Peyer's patch (tissue), 4 donors: ENCODE results near the gene FKBP11. TPM values are rescaled to one million over a fixed set of nuclear protein-coding genes. Genes with fewer than 3 reads are reported as not detected.

Source experiments
- DNase-seq, 3 donors: peaks; one replicate each; pipeline ENCODE4 v3.0.0-alpha.2; 2017 to 2019
- H3K27ac ChIP-seq, 4 donors: fragments of 200-600 bp; sonication (generic); one replicate each; pipeline ENCODE4 v1.5.1; 2016 to 2019
- H3K27me3 ChIP-seq, 2 donors: fragments of 200-600 bp; sonication (generic); one replicate each; pipeline ENCODE4 v1.5.1; 2019
- H3K36me3 ChIP-seq, 3 donors: fragments of 200-600 bp; sonication (generic); one replicate each; pipeline ENCODE4 v1.5.1; 2016 to 2019
- H3K4me1 ChIP-seq, 4 donors: fragments of 200-600 bp; sonication (generic); one replicate each; pipeline ENCODE4 v1.5.1; 2016 to 2019
- H3K4me3 ChIP-seq, 4 donors: fragments of 200-600 bp; sonication (generic); 1 replicate in 3 of 4; 2 replicates in 1 of 4; pipeline ENCODE4 v1.5.1; 2016 to 2019; ENCODE audit warnings: mild to moderate bottlenecking in 1 of 4
- H3K9me3 ChIP-seq, 4 donors: fragments of 200-600 bp; sonication (generic); one replicate each; pipeline ENCODE4 v1.5.1; 2016 to 2019; ENCODE audit warnings: mild to moderate bottlenecking in 1 of 4
- CTCF ChIP-seq, 6 experiments: fragments of 450-650 bp in 4 of 6; fragments of 200-600 bp in 2 of 6; sonication (generic) in 1 of 6; IDR thresholded peaks; one replicate each; pipeline ENCODE4 v1.5.1; 2017 to 2019; ENCODE audit warnings: antibody characterized with exemption in 6 of 6, mild to moderate bottlenecking in 3 of 6, moderate library complexity in 1 of 6
- POLR2A ChIP-seq, 2 donors: fragments of 450-650 bp; IDR thresholded peaks; one replicate each; pipeline ENCODE4 v1.5.1; 2017; ENCODE audit warnings: antibody characterized with exemption in 2 of 2, mild to moderate bottlenecking in 2 of 2, moderate library complexity in 2 of 2
- total RNA-seq, 4 donors: library from RNA; depleted of rRNA; stranded (reverse); fragments of >200 nt; gene quantifications; one replicate each; pipeline ENCODE4 v1.1.0, GENCODE V29; 2016

The FKBP11 gene
- total RNA-seq, 4 donors from 2014 or later, result 7.5 to 26.9 (median 12.6) TPM

GRCh38 chr12:48889679-48890078 lies 35.6 kb downstream of the FKBP11 start:
- H3K27ac ChIP-seq, result no peak overlapping the region

GRCh38 chr12:48883305-48884161 lies 41.8 kb downstream of the FKBP11 start:
- Histone ChIP-seq H3K27ac (no peak overlapping the region), H3K27me3 (no peaks in the 10 kb centered on the region), H3K4me1 (no peaks in the 10 kb centered on the region), H3K36me3 (no peaks in the 10 kb centered on the region), H3K9me3 (no peaks in the 10 kb centered on the region), H3K4me3 (no peak overlapping the region)
- DNase-seq, result no peak
- no peak for TF ChIP-seq CTCF (IDR thresholded peaks at IDR 0.05)
- no peak for TF ChIP-seq POLR2A (IDR thresholded peaks at IDR 0.05)

More at GRCh38 chr12:48889679-48890078, 35.6 kb downstream of the FKBP11 start:
- no peaks in the 10 kb centered on the region for H3K27me3 ChIP-seq
- peaks cover 0 to 7% (median 2%) of the 10 kb centered on the region in 4 donors for H3K4me1 ChIP-seq
- no peaks in the 10 kb centered on the region for H3K9me3 ChIP-seq
- no peak for DNase-seq
- no peak overlapping the region for H3K4me3 ChIP-seq
- H3K36me3 ChIP-seq, result no peaks in the 10 kb centered on the region
- TF ChIP-seq CTCF (IDR thresholded peaks at IDR 0.05) (no peak), POLR2A (IDR thresholded peaks at IDR 0.05) (no peak)

GRCh38 chr12:48882972-48883304 lies 42.4 kb downstream of the FKBP11 start:
- DNase-seq, result no peak
- Histone ChIP-seq H3K36me3 (no peaks in the 10 kb centered on the region), H3K27me3 (no peaks in the 10 kb centered on the region), H3K4me1 (no peaks in the 10 kb centered on the region), H3K27ac (peak overlapping the region in 1 of 4 donors; percentile 8), H3K9me3 (no peaks in the 10 kb centered on the region), H3K4me3 (no peak overlapping the region)
- TF ChIP-seq CTCF (IDR thresholded peaks at IDR 0.05) (no peak), POLR2A (IDR thresholded peaks at IDR 0.05) (no peak)

- no peak overlapping the region for H3K4me3 ChIP-seq
- H3K9me3 ChIP-seq, result no peaks in the 10 kb centered on the region
- no peaks in the 10 kb centered on the region for H3K36me3 ChIP-seq
- TF ChIP-seq POLR2A (IDR thresholded peaks at IDR 0.05) (no peak), CTCF (IDR thresholded peaks at IDR 0.05) (no peak)
- H3K27me3 ChIP-seq, result no peaks in the 10 kb centered on the region
- H3K27ac ChIP-seq, result peak overlapping the region in 1 of 4 donors; percentile 8
- H3K4me1 ChIP-seq, result no peaks in the 10 kb centered on the region
- no peak for DNase-seq
These were observed 43.0 kb downstream of the FKBP11 start for GRCh38 chr12:48882315-48882687.

- H3K27ac ChIP-seq, result no peak overlapping the region
- no peaks in the 10 kb centered on the region for H3K36me3 ChIP-seq
- TF ChIP-seq CTCF (IDR thresholded peaks at IDR 0.05) (no peak), POLR2A (IDR thresholded peaks at IDR 0.05) (no peak)
- no peaks in the 10 kb centered on the region for H3K9me3 ChIP-seq
- H3K27me3 ChIP-seq, result no peaks in the 10 kb centered on the region
- H3K4me1 ChIP-seq, result no peaks in the 10 kb centered on the region
- no peak overlapping the region for H3K4me3 ChIP-seq
- no peak for DNase-seq
These were observed 43.5 kb downstream of the FKBP11 start for GRCh38 chr12:48881686-48882314.
